Hematopoietic multipotent progenitor cell treated with erythropoietin and hydrocortisone succinate and interleukin-3 and kit ligand, for 17 days (in vitro differentiated cells): ENCODE results near the gene SH3PXD2B.

Experiments
- DNase-seq: peaks from one replicate; pipeline ENCODE4 v3.0.0-alpha.2; 2015; ENCODE audit warnings: low spot score

The SH3PXD2B gene

DNA sequence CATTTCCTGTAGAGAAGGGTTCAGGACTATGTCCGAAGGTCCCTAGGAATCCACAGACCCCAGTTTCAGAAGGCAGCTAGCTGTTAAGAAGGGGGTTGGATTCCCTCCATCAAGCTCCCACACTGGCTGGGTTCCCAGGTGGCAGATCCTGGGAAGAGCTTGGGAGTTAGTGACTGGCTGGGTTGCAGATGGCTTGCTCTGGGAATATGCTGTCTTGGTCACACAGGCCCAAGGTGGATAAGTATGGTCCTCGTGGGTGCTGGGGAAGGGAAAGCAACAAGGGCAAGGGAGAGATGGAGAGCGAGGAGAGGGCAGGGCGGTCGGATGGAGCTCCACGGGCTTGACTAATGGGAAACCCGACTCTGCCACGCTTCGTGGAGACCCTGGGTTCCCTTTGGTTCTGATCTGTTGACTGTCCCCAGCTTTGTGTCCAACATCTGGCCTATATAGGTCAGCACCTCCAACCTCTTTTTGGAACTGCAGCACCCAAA, 17.4 kb downstream of the SH3PXD2B start:
- DNase-seq: no peak

DNA sequence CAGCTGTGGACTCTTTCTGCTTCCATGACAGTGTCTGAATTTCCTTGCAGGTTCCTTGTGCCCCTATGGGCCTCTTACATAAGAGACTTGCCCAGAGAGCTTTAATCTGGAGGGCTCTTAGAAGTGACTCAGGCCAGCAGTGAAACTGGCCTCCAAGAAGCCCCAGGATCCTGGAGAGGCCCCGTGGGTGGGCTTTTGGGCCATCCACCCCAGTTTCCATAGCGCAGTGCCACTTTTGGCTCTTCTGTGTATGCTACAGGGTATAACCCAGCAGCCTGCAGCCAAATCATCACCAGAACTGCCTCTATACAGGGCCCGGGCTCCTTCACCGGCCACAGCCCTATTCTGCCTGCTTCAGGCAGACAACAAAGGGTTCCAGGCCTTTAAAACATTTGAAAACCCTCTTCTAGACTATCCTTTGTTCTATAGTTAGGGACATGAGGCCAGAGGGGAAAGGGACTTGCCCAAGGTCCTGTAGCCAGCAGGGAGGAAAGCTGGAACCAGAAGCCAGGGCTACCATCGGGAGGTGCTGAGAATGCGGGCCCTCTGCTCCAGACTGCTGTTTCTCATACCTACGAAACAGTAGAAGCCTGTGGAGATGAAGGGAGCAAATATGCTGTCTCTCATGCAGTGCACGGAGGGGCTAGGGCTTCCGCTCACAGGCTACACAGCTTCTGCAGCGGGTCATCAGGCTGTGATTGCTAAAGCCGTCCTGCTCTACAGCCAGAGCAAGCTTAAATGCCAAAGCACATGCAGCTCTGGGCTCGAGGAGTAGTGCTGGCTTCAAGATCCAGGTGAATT, 18.0 kb downstream of the SH3PXD2B start:
- DNase-seq: no peak

DNA sequence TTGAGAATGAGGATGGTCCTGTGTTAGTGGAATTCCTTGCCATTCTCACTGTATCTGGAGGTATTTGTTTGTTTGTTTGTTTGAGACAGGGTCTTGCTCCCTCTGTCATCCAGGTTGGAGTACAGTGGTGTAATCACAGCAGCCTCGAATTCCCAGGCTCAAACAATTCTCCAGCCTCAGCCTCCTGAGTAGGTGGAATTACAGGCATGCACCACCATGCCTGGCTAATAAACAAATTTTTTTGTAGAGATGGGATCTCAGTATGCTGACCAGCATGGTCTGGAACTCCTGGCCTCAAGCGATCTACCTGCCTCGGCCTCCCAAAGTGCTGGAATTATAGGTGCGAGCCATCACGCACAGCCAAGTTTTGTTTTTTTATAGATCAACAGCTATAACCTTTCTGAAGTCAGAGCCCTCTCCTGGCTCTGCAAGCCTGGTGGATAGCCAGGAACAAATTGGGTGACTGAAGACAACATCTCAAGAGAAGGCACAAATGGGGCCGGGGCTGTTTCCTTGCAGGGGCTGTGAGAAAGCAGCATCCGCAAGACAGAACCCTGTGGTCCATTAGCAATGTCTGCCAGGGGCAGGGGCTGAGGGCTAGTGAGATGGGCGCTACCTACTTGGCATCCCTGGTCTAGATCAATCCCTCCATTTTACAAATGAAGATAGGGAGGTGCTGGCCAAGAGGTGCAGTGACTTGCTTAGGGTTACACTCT, 18.8 kb downstream of the SH3PXD2B start:
- DNase-seq: no peak

DNA sequence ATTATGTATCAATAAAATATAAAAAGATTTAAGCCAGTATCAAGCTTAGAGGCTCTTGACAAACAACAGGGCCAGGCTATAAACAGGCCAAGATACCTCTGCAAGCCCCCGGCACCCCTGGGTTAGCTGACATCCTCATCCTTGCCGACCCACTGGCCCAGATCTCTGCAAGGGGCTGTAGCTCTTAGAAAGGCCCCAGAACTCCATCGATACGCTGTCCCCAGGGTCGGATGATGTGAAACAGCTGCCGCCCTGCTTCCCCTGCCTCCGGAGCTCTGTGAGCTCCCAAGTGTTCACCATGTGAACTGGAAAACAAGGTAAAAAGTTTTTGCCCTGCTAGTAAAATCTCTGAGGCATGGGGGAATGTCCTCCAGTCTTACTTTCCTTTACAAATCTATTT, 20.1 kb downstream of the SH3PXD2B start:
- no peak for DNase-seq

DNA sequence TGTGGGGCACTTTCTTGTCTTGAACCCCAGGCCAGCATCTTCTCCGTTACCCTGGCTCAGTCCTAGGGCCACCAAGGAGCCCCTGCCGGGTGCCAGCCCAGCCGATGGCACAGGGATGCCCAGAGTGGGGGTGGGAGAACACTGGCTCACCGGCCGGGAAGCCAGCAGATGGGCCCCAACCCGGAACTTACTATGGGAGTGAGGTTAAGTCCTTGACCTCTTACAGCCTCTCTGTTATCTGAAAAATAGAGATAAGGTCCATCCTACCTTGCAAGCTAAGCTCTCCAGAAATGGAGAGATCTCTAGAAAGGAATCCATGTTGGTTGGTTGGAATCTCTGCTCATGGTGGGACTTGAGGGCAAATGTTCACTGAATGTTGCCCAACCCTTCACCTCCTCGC, 20.8 kb downstream of the SH3PXD2B start:
- no peak for DNase-seq

DNA sequence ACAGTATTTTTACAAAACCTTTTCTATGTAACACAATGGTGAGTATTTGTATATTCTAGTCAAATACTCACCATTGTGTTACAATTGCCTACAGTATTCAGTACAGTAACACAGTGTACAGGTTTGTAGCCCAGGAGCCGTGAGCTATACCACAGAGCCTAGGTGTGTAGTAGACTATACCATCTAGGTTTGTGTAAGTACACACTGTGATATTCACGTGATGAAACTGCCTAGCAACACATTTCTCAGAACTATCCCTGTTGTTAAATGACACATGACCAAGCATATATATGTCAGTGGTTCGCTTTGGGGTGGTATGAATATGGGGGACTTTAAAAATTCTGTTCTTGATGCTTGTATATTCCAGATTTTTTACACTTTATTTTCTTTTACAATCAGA, 21.3 kb downstream of the SH3PXD2B start:
- DNase-seq: no peak

DNA sequence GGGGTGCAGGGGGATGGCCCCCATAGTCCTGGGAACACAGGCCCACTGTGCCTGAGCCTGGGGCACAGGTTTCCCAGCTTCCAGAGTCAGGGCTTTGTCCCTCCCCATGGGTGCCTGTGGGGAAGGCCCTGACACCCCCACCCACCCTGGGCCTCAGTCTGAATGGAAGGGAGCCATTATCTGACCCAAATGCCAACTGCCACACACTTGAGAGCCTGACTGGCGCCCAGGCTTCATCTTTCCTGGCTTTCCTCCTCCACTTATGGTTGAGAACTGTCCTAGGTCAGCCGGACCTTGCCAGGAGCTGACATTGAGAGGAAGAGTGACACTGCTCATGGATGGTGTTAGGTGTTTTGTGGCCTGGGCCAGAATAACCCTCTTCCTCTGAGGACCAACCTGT, 24.0 kb downstream of the SH3PXD2B start:
- DNase-seq: no peak

DNA sequence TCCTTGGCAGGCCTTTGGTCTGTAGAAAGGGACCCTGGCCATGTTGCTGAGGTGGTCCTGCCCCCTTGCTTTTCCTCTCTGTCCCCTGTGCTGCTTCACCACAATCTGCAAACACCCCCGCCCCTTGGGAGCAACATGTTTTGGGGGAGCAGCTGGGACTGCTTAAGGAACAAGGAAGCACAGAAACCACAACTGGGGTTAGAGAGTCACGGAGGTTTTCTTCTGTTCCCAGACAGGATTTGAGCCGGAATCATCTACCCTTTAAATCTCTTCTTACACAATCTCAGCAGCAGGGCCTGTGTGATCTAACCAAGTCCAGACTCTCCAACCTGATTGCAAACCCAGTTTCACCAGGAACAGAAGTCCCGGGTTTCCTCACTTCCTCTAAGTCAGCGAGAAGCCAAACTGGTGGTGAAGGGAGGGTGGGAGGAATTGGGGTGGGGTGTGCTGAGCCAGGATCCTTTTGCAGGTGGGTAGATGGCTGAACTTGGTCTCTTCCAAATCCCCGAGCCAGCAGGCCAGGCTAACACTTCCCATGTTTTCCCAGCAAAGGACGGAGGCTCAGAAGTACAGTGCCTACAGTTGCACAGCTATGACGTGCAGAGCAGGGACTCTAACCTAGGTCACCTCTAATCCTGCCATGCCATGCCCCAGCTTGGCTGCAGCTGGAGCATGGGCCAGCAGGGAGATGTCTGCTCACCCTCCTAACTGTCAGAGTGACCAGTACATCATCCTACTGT, 25.0 kb downstream of the SH3PXD2B start:
- no peak for DNase-seq

DNA sequence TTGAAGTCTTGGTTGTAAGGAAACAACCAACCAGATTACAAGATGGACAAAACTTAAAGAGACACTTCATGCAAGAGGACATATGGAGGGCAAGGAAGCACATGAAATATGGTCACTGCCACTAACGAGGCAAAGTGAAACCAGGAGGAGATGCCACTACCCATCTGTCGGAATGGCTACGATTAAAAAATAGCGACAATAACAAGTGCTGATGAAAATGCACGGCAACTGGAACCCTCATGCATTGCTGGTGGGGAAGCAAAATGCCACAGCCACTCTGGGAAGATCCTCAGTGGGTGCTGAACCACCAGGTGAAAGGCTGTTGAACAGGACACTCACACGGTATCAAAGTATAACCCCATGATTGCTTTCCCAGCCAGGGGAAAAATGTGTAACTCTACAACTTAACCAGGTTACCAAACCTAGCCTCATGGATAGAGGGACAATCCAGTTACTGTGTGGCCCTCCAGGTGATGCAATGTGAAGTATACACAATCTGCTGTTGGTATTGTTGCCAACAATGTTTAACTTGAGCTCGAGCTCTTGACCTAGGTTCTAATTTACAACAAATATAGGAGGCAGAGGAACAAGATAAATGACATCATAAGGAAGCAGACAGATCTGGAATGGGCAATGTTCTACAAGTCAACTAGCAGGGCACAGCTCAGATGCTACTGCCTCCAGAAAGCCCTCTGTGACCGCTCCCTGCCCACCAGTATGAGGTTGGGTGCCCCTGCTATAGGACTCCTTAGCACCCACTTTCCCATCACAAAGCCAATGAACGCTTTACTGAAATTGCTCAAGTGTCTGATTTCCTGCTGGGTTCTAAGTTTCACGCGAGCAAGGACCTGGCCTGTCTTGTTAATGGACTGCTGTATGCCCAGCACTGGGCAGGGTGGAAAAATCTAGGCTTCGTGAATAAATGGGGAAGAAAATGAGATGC, 25.8 kb downstream of the SH3PXD2B start:
- no peak for DNase-seq

DNA sequence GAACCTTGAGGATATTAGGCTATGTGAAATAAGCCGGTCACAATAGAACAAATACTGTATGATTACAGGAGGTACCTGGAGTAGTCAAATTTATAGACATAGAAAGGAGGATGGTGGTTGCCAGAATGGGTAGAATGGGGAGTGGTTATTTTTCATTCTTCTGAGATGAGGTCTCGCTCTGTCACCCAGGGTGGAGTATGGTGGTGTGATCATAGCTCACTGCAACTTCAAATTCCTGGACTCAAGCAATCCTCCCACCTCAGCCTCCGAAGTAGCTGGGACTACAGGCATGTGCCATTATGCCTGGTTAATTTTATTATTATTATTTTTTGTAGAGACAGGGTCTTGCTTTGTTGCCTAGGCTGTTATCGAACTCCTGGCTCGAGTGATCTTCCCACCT, 27.1 kb downstream of the SH3PXD2B start:
- DNase-seq: no peak

DNA sequence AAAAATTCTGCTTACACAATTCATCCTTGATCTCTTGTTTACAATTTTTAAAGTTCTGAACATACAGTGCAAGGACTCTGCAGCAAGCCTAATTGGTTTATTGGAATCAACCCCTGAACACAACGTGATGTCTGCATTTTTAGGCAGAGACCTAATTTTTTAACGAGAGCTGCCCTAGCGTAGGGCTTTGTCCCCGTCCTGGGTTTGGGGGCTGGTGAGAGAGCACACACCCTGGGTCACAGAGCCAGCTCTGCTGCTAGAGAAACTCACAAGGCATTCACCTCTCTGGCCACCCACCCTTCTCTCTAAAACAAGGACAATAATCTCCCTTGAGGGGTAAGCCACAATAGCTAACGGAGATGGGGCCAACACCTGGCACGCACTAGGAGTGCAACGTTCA, 28.2 kb downstream of the SH3PXD2B start:
- no peak for DNase-seq

DNA sequence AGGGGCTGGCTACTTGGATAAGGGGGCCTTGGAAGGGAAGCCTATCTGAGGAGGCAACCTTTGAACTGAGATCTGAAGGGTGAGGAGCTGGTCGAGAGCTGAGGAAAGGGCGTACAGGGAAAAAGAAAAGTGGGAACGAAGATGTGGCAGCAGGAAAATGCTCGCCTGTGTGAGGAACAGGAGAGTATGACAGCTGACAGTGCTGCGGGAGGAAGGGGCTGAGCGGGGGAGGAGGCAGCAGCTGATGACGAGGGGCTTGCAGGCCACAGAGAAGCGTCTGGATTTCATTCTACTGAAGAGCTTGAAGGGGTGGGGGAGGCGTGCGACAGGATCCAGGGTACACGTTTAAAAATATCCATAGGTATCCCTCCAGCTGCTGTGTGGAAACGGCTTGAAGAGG, 28.9 kb downstream of the SH3PXD2B start:
- no peak for DNase-seq

DNA sequence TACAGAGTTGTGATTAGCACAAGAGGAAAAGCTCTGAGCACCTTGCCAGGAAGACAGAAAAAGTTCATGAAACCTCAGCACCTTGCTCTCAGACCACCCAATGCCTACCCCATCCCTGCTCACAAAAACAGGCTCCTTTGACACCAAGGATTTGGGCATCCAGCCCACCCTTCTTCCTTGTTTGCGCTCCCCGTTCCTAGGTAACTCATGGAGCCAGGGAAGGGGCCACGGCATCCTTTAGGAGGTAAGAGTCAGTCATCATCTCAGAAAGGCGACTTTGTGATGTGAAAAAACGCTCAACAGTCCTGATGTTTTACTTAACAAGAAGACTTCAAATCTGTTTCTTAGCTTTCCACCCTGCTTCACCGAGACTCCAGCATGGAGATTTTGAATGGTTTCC, 29.5 kb downstream of the SH3PXD2B start:
- DNase-seq: no peak

DNA sequence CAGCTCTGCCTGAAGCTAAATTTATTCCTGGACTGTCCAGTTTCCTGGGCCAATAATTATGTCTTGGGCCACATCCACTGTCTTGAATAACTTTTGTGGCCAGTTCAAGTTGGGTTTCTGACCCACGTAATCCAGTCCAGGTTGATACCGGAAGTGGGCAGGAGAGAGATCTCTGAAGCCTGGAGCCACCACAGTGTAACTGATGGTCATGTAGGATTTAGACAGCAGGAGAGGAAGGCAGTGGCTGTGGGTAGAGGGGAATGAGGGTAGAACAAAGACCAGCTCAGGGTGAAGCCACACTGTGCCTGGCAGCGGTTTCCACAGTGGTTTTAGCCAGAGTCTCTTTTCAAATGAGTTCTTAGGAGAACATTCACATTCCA, 30.2 kb downstream of the SH3PXD2B start:
- no peak for DNase-seq

DNA sequence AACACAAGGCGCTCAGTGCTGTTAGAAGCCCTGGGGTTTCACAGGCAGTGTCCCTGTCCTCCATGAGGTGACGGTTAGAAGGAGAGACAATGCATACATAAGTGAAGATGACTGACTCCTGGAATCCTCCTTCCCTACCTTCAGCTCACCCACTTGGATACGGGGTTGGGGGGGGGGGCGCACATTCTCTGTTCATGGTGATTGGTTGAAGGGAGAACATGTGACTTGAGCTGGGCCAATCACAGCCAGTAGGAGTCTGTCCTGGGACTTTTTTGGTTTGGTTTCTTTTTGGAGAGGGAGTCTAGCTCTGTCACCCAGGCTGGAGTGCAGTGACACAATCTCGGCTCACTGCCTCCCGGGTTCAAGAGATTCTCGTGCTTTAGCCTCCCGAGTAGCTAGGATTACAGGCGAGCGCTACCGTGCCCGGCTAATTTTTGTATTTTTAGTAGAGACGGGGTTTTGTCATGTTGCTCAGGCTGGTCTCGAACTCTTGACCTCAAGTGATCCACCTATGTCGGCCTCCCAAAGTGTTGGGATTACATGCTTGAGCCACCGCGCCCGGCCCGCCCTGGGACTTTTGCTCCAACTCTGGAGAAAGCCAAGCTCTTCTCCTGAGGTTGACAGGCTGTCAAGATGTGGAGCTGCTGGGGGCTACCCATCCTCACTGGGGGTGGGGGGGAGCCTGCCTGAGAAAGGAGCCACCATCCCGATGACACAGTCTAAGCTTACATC, 30.8 kb downstream of the SH3PXD2B start:
- DNase-seq: no peak

DNA sequence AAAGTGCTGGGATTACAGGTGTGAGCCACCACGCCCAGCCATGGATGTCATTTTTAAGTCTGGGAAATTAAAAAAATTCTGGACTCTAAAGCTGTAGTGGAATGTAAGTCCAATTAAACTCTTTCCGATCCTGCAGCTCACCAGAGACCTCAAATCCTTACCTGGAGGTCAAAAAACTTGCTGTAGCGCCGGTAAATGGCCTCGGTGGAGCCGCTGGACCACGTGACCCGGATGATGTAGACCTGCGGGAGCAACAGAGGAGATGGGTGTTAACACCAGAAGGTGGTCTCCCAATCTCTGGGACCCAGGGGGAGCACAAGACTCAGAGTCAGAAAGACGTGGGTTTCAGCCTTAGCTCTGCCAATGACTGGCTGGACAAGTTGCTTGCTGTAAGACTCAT, 32.1 kb downstream of the SH3PXD2B start:
- DNase-seq: no peak

DNA sequence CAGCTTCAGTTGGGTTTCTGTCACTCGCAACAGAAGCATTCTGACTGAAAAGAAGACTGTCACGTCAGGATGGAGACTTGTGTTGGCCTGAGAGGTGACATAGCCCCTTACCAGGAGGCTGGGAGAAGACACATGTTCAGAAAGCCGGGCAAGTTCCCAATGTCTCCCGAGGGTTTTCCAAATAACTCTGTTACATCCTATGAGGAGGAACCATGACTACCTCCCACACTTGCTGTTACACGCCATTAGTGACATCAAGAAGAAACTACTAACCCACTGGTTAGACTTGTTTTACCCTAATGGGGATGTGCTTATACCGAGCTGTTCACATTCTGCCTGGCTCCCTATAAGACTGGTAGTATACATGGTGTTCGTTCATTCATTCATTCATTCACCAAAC, 33.3 kb downstream of the SH3PXD2B start:
- DNase-seq: no peak

DNA sequence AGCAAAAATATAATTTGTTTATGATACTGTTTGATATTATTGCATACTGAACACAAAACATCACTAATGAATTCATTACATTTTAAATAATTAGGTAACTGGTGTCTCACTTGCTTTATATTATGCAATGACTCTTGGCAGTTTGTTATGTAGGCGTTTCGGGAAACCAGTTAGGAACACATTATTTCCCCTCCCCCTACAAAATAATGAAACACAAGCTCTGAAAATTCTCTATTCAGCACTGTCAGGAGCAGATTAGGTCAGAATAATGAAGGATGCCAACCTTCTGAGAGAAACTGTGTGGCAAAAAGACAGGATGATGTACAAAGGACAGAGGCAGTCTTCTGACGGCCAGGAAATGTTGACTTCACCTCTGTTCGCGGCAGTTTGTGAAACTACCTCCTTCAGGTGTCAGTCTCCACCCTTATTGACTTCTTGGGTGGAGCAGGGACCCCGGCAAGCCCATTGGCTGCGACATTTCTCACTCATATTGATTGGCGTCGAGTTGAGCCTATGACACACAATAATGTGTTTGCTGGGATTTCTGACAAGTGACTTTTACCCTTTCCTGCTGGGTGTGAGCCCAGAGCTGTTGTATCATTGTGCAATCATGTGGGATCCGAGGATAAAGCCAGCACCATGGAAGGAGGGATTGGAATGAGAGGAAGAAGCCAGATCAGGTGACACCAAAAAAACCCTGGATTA, 33.9 kb downstream of the SH3PXD2B start:
- DNase-seq: no peak

DNA sequence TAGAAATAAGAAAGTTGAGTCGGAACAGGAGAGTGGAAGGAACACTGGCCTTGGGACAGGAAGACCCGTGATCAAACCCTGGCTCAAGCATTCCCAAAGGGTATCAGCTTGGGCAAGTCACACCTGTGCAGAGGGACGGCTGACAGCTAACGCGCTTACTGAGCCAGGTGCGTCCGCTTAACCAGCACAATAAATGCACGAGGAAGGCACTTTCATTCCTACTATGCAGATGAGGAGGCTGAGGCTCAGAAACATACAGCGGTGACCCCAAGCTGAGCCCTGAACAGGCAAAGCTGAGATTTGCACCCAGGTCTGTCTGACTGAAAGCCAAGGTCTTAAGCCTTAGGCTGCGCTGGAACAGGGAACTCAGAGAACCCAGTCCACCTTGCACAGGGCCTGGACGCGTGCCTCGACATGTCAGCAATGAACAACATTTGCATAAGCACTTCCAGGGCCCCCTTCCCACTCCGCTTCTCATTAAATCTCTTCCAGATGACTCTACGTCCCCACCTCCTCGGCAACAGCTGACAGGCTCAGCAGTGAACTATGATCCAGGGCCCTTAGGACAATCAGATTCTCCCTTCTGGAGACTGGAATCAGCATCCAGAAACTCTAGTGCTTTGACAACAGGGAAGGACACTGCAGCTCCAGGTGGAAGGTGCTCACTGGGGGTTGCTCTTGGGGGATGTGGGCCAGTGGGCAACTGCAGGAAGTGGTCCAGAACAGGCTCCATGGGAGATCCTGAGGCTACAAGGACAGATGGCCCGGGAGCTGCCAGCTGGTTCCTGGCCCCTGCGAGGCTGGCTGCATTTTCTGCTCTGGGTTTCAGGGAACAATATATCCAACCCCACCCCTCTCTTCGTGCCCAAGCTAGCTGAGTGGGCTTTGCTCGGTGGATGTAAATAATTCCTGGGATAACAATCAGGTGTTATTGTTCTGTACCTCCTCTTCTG, 35.2 kb downstream of the SH3PXD2B start:
- no peak for DNase-seq
